HepG2 (cell line): ENCODE data around the gene AGRN. TPM values are rescaled to one million over a fixed set of nuclear protein-coding genes. Genes with fewer than 3 reads are reported as not detected.

Source experiments
- ATAC-seq: fragments of 200-7000 bp; cut with Tn5 transposase; 3 replicates; pipeline ENCODE4 v1.9.1; 2020; ENCODE audit warnings: mild to moderate bottlenecking, moderate library complexity
- BruUV-seq: library from RNA; stranded (reverse); fragments of 400-500 nt; replicated peaks from 2 replicates; lab custom pipeline; 2021; lab: Mats Ljungman, UMichigan
- CTCF ChIA-PET: fragments of 300-600 bp; formaldehyde crosslinking; extraction: SDS; loops from one replicate; lab custom pipeline; 2021; ENCODE audit warnings: low total read pairs, inconsistent platforms, low intra/inter-chr PET ratio; lab: Yijun Ruan, JAX
- POLR2A ChIA-PET: fragments of 350-600 bp; sonication (Branson Sonifier 250); formaldehyde crosslinking; loops from one replicate; lab custom pipeline; 2020; ENCODE audit warnings: antibody characterized with exemption, inconsistent platforms; lab: Yijun Ruan, JAX
- DNase-seq: peaks from one replicate; pipeline ENCODE4 v3.0.0-alpha.2; 2015; ENCODE audit warnings: low spot score
- FAIRE-seq: peaks from 3 replicates; lab custom pipeline; 2011; peaks lifted over from hg19 to GRCh38; lab: Jason Lieb, UNC
- H2AFZ ChIP-seq: one replicate; pipeline ENCODE4 v1.6.1; 2011; ENCODE audit warnings: low read length, inconsistent platforms
- H3K27ac ChIP-seq: fragments of 300-600 bp; 3 replicates; pipeline ENCODE4 v1.8.0; 2011; ENCODE audit warnings: mixed run types, mild to moderate bottlenecking, mixed read lengths, low read length, inconsistent platforms; ENCODE audit not compliant: insufficient read depth; ENCODE audit errors: extremely low read length
- H3K27me3 ChIP-seq, 2 experiments: fragments of 200-600 bp in 1 of 2; 2 replicates in 1 of 2; 3 replicates in 1 of 2; pipeline versions ENCODE4 v1.6.0 to v1.8.0; 2011; ENCODE audit warnings: low read length in 2 of 2, mild to moderate bottlenecking in 2 of 2, moderate library complexity in 2 of 2, inconsistent platforms in 1 of 2; ENCODE audit not compliant: insufficient read depth in 2 of 2, control insufficient read depth in 1 of 2
- H3K36me3 ChIP-seq, 2 experiments: fragments of 200-600 bp in 1 of 2; replicated peaks in 1 of 2; 2 replicates in 1 of 2; 3 replicates in 1 of 2; pipeline versions ENCODE4 v1.5.1 to v1.8.0; 2011; ENCODE audit warnings: low read length in 2 of 2, inconsistent platforms in 1 of 2; ENCODE audit not compliant: insufficient read depth in 2 of 2, control insufficient read depth in 1 of 2
- H3K4me1 ChIP-seq: 2 replicates; pipeline ENCODE4 v1.5.1; 2012; ENCODE audit warnings: low read length, inconsistent platforms; ENCODE audit not compliant: insufficient read depth
- H3K4me2 ChIP-seq: 2 replicates; pipeline ENCODE4 v1.6.0; 2011; ENCODE audit warnings: low read depth, low read length, inconsistent platforms
- H3K4me3 ChIP-seq, 3 experiments: fragments of 200-600 bp in 1 of 3; sonication (generic), shearing (Covaris generic) in 1 of 3; replicated peaks in 1 of 3; 2 replicates each; pipeline ENCODE4 v1.5.1; 2011 to 2016; ENCODE audit warnings: low read length in 3 of 3, inconsistent platforms in 2 of 3, low read depth in 2 of 3, mild to moderate bottlenecking in 2 of 3, control low read depth in 1 of 3, mixed read lengths in 1 of 3; ENCODE audit not compliant: insufficient read depth in 1 of 3
- H3K79me2 ChIP-seq: one replicate; pipeline ENCODE4 v1.6.1; 2011; ENCODE audit warnings: low read length, inconsistent platforms; ENCODE audit not compliant: insufficient read depth
- H3K9ac ChIP-seq: 2 replicates; pipeline ENCODE4 v1.6.0; 2011; ENCODE audit warnings: mild to moderate bottlenecking, low read depth, low read length, inconsistent platforms; ENCODE audit not compliant: insufficient read depth
- H3K9me3 ChIP-seq: 2 replicates; pipeline ENCODE4 v1.5.1; 2012; ENCODE audit warnings: mild to moderate bottlenecking, low read length
- H4K20me1 ChIP-seq: 2 replicates; pipeline ENCODE4 v1.6.0; 2011; ENCODE audit warnings: inconsistent platforms, mild to moderate bottlenecking, low read length, moderate library complexity; ENCODE audit not compliant: insufficient read depth
- AKAP8 ChIP-seq: sonication (generic); formaldehyde crosslinking; IDR thresholded peaks from 2 replicates; pipeline ENCODE4 v1.5.1; 2020; ENCODE audit warnings: mild to moderate bottlenecking, missing genetic modification reagents
- ATF6 ChIP-seq: sonication (generic); formaldehyde crosslinking; conservative IDR thresholded peaks from 2 replicates; pipeline ENCODE4 v1.4.0; 2020; ENCODE audit warnings: missing genetic modification reagents
- BCL6 ChIP-seq: IDR thresholded peaks from 2 replicates; pipeline ENCODE4 v1.6.1; 2016; ENCODE audit warnings: missing genetic modification reagents, missing compliant biosample characterization
- CCDC6 ChIP-seq: sonication (generic); formaldehyde crosslinking; IDR thresholded peaks from 2 replicates; pipeline ENCODE4 v1.8.1; 2022; ENCODE audit warnings: mild to moderate bottlenecking, missing genetic modification reagents, moderate library complexity
- KAT7 ChIP-seq: IDR thresholded peaks from 2 replicates; pipeline ENCODE4 v1.6.1; 2018; ENCODE audit warnings: borderline replicate concordance, missing compliant biosample characterization
- MAFF ChIP-seq: IDR thresholded peaks from 2 replicates; pipeline ENCODE4 v1.6.1; 2011; ENCODE audit warnings: low read depth, low read length, improper control_type of control experiment
- RFX1 ChIP-seq: fragments of 450-650 bp; IDR thresholded peaks from 2 replicates; pipeline ENCODE4 v1.6.1; 2017
- ZFP91 ChIP-seq: sonication (generic); formaldehyde crosslinking; IDR thresholded peaks from 2 replicates; pipeline ENCODE4 v1.9.0; 2022; ENCODE audit warnings: missing genetic modification reagents, mild to moderate bottlenecking, borderline replicate concordance
- ZHX1 ChIP-seq: sonication (generic); formaldehyde crosslinking; IDR thresholded peaks from 2 replicates; pipeline ENCODE4 v1.8.1; 2022; ENCODE audit warnings: low read depth, mild to moderate bottlenecking, missing genetic modification reagents
- ZNF670 ChIP-seq: sonication (generic); formaldehyde crosslinking; IDR thresholded peaks from 2 replicates; pipeline ENCODE4 v1.8.0; 2022; ENCODE audit warnings: mild to moderate bottlenecking, missing genetic modification reagents, borderline replicate concordance
- ZXDC ChIP-seq: sonication (generic); formaldehyde crosslinking; IDR thresholded peaks from 2 replicates; pipeline ENCODE4 v1.5.0; 2020; ENCODE audit warnings: mild to moderate bottlenecking, missing genetic modification reagents
- WGBS: methylation state at CpG from one replicate; pipeline ENCODE4 v1.1.6; 2017; ENCODE audit warnings: low lambda C conversion rate; 5-methylcytosine and 5-hydroxymethylcytosine counted together
- in situ Hi-C: cut with HindIII; loops from 2 replicates; pipeline ENCODE4 v1.10.0; 2017; ENCODE audit warnings: low pct_unique_long_range_greater_than_20kb; ENCODE audit not compliant: extremely low pct_ligation_motif_present
- intact Hi-C: fragments of 100-400 bp; cut with micrococcal nuclease; formaldehyde crosslinking; loops from one replicate; pipeline ENCODE4 v1.10.0; 2022; ENCODE audit not compliant: unreplicated experiment
- polyA plus RNA-seq, 8 experiments: library from polyadenylated mRNA; depleted of rRNA in 3 of 8; stranded (reverse) in 7 of 8; unstranded in 1 of 8; fragments of >200 nt; fragmentation: Illumina TruSeq in 4 of 8; extraction: Trizol in 4 of 8; gene quantifications; 2 replicates each; pipeline versions ENCODE4 v1.2.1 to v1.2.3, GENCODE V29; 2011 to 2016; ENCODE audit warnings: low read depth in 4 of 8, missing spikeins in 1 of 8, mixed read lengths in 1 of 8; ENCODE audit not compliant: insufficient read depth in 1 of 8
- total RNA-seq, 5 experiments: library from RNA; depleted of rRNA; stranded (reverse); fragments of >200 nt; fragmentation: Illumina TruSeq; extraction: Trizol; gene quantifications; 2 replicates each; pipeline ENCODE4 v1.2.3, GENCODE V29; 2016; ENCODE audit warnings: low read depth in 1 of 5

The AGRN gene
- total and polyA plus RNA-seq, 2 of the 13 experiments (the other 11 are each of a cell fraction or from before 2014, with no cell fraction given), result 29.8 to 65.2 TPM

GRCh38 chr1:1025730-1026129 is 5.8 kb downstream of the AGRN start:
- Histone ChIP-seq H4K20me1 (peaks cover 31% of the 10 kb centered on the region; the same call in 1 of the 2 replicates), H3K79me2 (peaks cover 22% of the 10 kb centered on the region), H3K27ac (no peak overlapping the region), H3K4me3 (no peak overlapping the region), H3K36me3 (peaks cover 4 to 20% of the 10 kb centered on the region in 2 experiments; a peak in 4 of 5 replicates), H3K4me1 (peaks cover 54% of the 10 kb centered on the region), H3K9ac (no peak overlapping the region), H2AFZ (no peak overlapping the region), H3K4me2 (no peak overlapping the region), H3K9me3 (no peaks in the 10 kb centered on the region), H3K27me3 (no peaks in the 10 kb centered on the region)
- no TSS peak for BruUV-seq
- DNase-seq (no peak), FAIRE-seq (no peak), ATAC-seq (no peak)
- intact Hi-C loops (no loop called here), in situ Hi-C loops (no loop called here)
- WGBS, result 100% methylated on average over 8 of the region's 10 CpGs
- ChIA-PET CTCF (no interaction called here), POLR2A (no interaction called here)
- no peak for TF ChIP-seq AKAP8 (CRISPR knock-in tag)
- TF ChIP-seq RFX1, result no peak
- no peak for TF ChIP-seq KAT7 (CRISPR knock-in tag)
- no peak for TF ChIP-seq ZXDC (CRISPR knock-in tag)
- no peak for TF ChIP-seq CCDC6 (CRISPR knock-in tag)
- TF ChIP-seq ZNF670, result no peak
- TF ChIP-seq BCL6 (CRISPR knock-in tag), result no peak
- TF ChIP-seq ZFP91 (CRISPR knock-in tag), result no peak
- TF ChIP-seq ZHX1, result no peak
- no peak for TF ChIP-seq ATF6 (CRISPR knock-in tag)
- no peak for TF ChIP-seq MAFF
